Ovary (tissue), 3 donors: ENCODE data around the gene SLPI.

Experiments used
- CTCF ChIP-seq, 3 donors: fragments of 450-650 bp in 2 of 3; fragments of 200-600 bp in 1 of 3; IDR thresholded peaks; one replicate each; pipeline versions ENCODE4 v1.5.1 to v1.8.0; 2016 to 2022; ENCODE audit warnings: antibody characterized with exemption in 3 of 3, mild to moderate bottlenecking in 1 of 3
- EP300 ChIP-seq: sonication (generic); formaldehyde crosslinking; IDR thresholded peaks from one replicate; pipeline ENCODE4 v1.6.1; 2017; ENCODE audit warnings: antibody characterized with exemption
- POLR2A ChIP-seq: fragments of 450-650 bp; IDR thresholded peaks from one replicate; pipeline ENCODE4 v1.6.1; 2017; ENCODE audit warnings: antibody characterized with exemption, mild to moderate bottlenecking, moderate library complexity
- donor health status: DM: no; HTN: no; CAD: no.

DNA sequence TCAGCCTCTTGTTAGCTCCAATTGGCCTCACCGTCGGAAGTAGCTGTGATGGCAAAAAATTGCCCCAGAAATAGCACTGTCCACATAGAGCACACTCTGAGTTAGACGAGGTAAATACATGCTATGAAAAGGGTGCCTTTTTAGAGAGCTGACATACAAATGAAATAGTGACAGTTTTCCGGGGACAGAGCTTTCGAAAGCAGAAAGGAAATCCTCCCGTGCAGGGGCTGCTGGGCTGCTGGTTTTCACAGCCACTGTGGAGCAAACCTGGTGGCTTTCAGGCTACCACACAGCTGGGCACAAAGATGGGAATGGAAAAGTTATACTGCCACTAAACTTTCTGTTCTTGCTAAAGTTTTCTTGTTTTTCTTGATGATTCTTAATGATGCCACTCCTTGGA, 8.3 kb downstream of the SLPI start:
- TF ChIP-seq CTCF (IDR thresholded peaks at IDR 0.05) (no peak), EP300 (no peak), POLR2A (no peak)
